Stimulated activated CD4-positive, alpha-beta T cell treated with anti-CD3 and anti-CD28 coated beads, Interleukin-15, amount 100 ng/mL, for 24 hours (primary cell): ENCODE measurements around the gene DCTN2.

Source experiments
- DNase-seq: peaks from one replicate; pipeline ENCODE4 v3.0.0-alpha.2; 2020

DCTN2 gene

GRCh38 chr12:57485695-57486094 lies 61.3 kb downstream of the DCTN2 start:
- DNase-seq, result no peak

- DNase-seq, result no peak
Observed at GRCh38 chr12:57483466-57483865, 63.5 kb downstream of the DCTN2 start.

- DNase-seq, result no peak
Observed at GRCh38 chr12:57481671-57482070, 65.3 kb downstream of the DCTN2 start.
